PFSK-1 (cell line): ENCODE measurements around the gene TCF7L1.

ENCODE experiments used
- FOXP2 ChIP-seq: optimal IDR thresholded peaks from 2 replicates; pipeline ENCODE3; 2011; ENCODE audit warnings: borderline replicate concordance, control low read depth, inconsistent platforms; ENCODE audit not compliant: insufficient read depth; ENCODE audit errors: extremely low read length, extremely low read depth
- TAF1 ChIP-seq: IDR thresholded peaks from 2 replicates; pipeline ENCODE4 v1.6.1; 2012; ENCODE audit warnings: low read length, control low read depth, borderline replicate concordance; ENCODE audit not compliant: insufficient read depth

GRCh38 chr2:85253890-85254289, 120.7 kb downstream of the TCF7L1 start:
- TF ChIP-seq TAF1 (no peak), FOXP2 (no peak)
